Fibroblast of lung (primary cell): ENCODE data around the gene MYEF2. TPM values are rescaled to one million over a fixed set of nuclear protein-coding genes. Genes with fewer than 3 reads are reported as not detected.

Source experiments
- DNase-seq, 2 donors: peaks; one replicate each; pipeline versions ENCODE4 v3.0.0 to v3.0.0-alpha.2; 2010; ENCODE audit warnings: low read depth in 2 of 2
- H2AFZ ChIP-seq: 2 replicates; pipeline ENCODE4 v1.5.1; 2012; ENCODE audit warnings: low read length, control low read depth, inconsistent platforms
- H3K27ac ChIP-seq: 2 replicates; pipeline ENCODE4 v1.5.1; 2011; ENCODE audit warnings: low read length, control low read depth; ENCODE audit not compliant: insufficient read depth
- H3K27me3 ChIP-seq: 2 replicates; pipeline ENCODE4 v1.5.1; 2011; ENCODE audit warnings: mild to moderate bottlenecking, low read length; ENCODE audit not compliant: control insufficient read depth, insufficient read depth
- H3K36me3 ChIP-seq: 2 replicates; pipeline ENCODE4 v1.5.1; 2011; ENCODE audit warnings: low read length; ENCODE audit not compliant: control insufficient read depth, insufficient read depth
- H3K4me1 ChIP-seq: 2 replicates; pipeline ENCODE4 v1.5.1; 2011; ENCODE audit warnings: low read length; ENCODE audit not compliant: control insufficient read depth, insufficient read depth; ENCODE audit errors: extremely low read depth
- H3K4me2 ChIP-seq: 2 replicates; pipeline ENCODE4 v1.5.1; 2011; ENCODE audit warnings: low read length, control low read depth; ENCODE audit not compliant: insufficient read depth; ENCODE audit errors: extremely low read depth
- H3K4me3 ChIP-seq, 4 experiments: fragments of 200-600 bp in 1 of 4; sonication (generic) in 1 of 4; replicated peaks in 1 of 4; 2 replicates each; pipeline ENCODE4 v1.5.1; 2011 to 2016; ENCODE audit warnings: low read length in 4 of 4, low read depth in 3 of 4, mild to moderate bottlenecking in 3 of 4, control low read depth in 2 of 4, inconsistent platforms in 1 of 4, mixed read lengths in 1 of 4; ENCODE audit not compliant: insufficient read depth in 1 of 4; ENCODE audit errors: control extremely low read depth in 1 of 4
- H3K79me2 ChIP-seq: 2 replicates; pipeline ENCODE4 v1.5.1; 2012; ENCODE audit warnings: mild to moderate bottlenecking, low read length, inconsistent platforms; ENCODE audit not compliant: control insufficient read depth, insufficient read depth
- H3K9ac ChIP-seq: 2 replicates; pipeline ENCODE4 v1.5.1; 2011; ENCODE audit warnings: mild to moderate bottlenecking, low read length, control low read depth; ENCODE audit not compliant: insufficient read depth
- H3K9me3 ChIP-seq: 2 replicates; pipeline ENCODE4 v1.5.1; 2012; ENCODE audit warnings: low read depth, low read length; ENCODE audit not compliant: control insufficient read depth, insufficient read depth
- H4K20me1 ChIP-seq: 2 replicates; pipeline ENCODE4 v1.5.1; 2011; ENCODE audit warnings: low read length; ENCODE audit not compliant: control insufficient read depth, insufficient read depth; ENCODE audit errors: extremely low read depth
- EZH2 ChIP-seq: IDR thresholded peaks from 2 replicates; pipeline ENCODE4 v1.5.1; 2012; ENCODE audit warnings: low read length, control low read depth, mild to moderate bottlenecking; ENCODE audit errors: missing control alignments
- polyA plus RNA-seq, 2 donors: library from polyadenylated mRNA; depleted of rRNA in 1 of 2; stranded (reverse) in 1 of 2; unstranded in 1 of 2; fragments of >200 nt; gene quantifications; 2 replicates each; pipeline ENCODE4 v1.2.1, GENCODE V29; 2011 to 2012; ENCODE audit warnings: missing spikeins in 1 of 2
- total RNA-seq: library from RNA; depleted of rRNA; stranded (reverse); fragments of >200 nt; gene quantifications from 2 replicates; pipeline ENCODE4 v1.2.1, GENCODE V29; 2014
- TF ChIP-seq, protein P1 (sequence below), 2 donors: IDR thresholded peaks in 1 of 2; conservative IDR thresholded peaks in 1 of 2; 1 replicate in 1 of 2; 2 replicates in 1 of 2; pipeline ENCODE4 v1.5.1; 2011 to 2012; ENCODE audit warnings: low read length in 2 of 2, control low read depth in 1 of 2, inconsistent platforms in 1 of 2, low read depth in 1 of 2, mild to moderate bottlenecking in 1 of 2

Gene MYEF2
- total and polyA plus RNA-seq, 2 donors (not counting 1 experiment from before 2014, with no cell fraction given): 5.3 to 13.5 TPM

- Histone ChIP-seq H2AFZ (no peak overlapping the region), H3K4me3 (no peak overlapping the region), H3K36me3 (no peaks in the 10 kb centered on the region), H3K27ac (no peak overlapping the region), H3K4me1 (no peaks in the 10 kb centered on the region), H3K79me2 (no peaks in the 10 kb centered on the region), H4K20me1 (no peaks in the 10 kb centered on the region), H3K4me2 (no peak overlapping the region), H3K9ac (no peak overlapping the region), H3K9me3 (no peaks in the 10 kb centered on the region), H3K27me3 (no peaks in the 10 kb centered on the region)
- DNase-seq: no peak
- TF ChIP-seq, protein P1, sequence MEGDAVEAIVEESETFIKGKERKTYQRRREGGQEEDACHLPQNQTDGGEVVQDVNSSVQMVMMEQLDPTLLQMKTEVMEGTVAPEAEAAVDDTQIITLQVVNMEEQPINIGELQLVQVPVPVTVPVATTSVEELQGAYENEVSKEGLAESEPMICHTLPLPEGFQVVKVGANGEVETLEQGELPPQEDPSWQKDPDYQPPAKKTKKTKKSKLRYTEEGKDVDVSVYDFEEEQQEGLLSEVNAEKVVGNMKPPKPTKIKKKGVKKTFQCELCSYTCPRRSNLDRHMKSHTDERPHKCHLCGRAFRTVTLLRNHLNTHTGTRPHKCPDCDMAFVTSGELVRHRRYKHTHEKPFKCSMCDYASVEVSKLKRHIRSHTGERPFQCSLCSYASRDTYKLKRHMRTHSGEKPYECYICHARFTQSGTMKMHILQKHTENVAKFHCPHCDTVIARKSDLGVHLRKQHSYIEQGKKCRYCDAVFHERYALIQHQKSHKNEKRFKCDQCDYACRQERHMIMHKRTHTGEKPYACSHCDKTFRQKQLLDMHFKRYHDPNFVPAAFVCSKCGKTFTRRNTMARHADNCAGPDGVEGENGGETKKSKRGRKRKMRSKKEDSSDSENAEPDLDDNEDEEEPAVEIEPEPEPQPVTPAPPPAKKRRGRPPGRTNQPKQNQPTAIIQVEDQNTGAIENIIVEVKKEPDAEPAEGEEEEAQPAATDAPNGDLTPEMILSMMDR (conservative IDR thresholded peaks at IDR 0.05 in 1 of 2, IDR thresholded peaks at IDR 0.05 in 1 of 2; ENCODE audit: low read depth in 1 of 2, low read length in 2 of 2): no peak
- no peak for TF ChIP-seq EZH2
These were observed 8.2 kb upstream of the MYEF2 start for GRCh38 chr15:48186271-48186670.

GRCh38 chr15:48185529-48185928, 7.4 kb upstream of the MYEF2 start:
- no peak overlapping the region for H3K4me3 ChIP-seq
- H3K27me3 ChIP-seq: no peaks in the 10 kb centered on the region
- DNase-seq: peak in 1 of 2 donors; percentile 15
- H3K9me3 ChIP-seq: no peaks in the 10 kb centered on the region
- H4K20me1 ChIP-seq: no peaks in the 10 kb centered on the region
- H3K79me2 ChIP-seq: no peaks in the 10 kb centered on the region
- no peak overlapping the region for H3K9ac ChIP-seq
- H3K36me3 ChIP-seq: no peaks in the 10 kb centered on the region
- H3K27ac ChIP-seq: no peak overlapping the region
- H3K4me1 ChIP-seq: no peaks in the 10 kb centered on the region
- no peak overlapping the region for H2AFZ ChIP-seq
- no peak for TF ChIP-seq EZH2
- TF ChIP-seq, protein P1 (conservative IDR thresholded peaks at IDR 0.05 in 1 of 2, IDR thresholded peaks at IDR 0.05 in 1 of 2; ENCODE audit: low read depth in 1 of 2, low read length in 2 of 2): no peak
- H3K4me2 ChIP-seq: no peak overlapping the region

DNA sequence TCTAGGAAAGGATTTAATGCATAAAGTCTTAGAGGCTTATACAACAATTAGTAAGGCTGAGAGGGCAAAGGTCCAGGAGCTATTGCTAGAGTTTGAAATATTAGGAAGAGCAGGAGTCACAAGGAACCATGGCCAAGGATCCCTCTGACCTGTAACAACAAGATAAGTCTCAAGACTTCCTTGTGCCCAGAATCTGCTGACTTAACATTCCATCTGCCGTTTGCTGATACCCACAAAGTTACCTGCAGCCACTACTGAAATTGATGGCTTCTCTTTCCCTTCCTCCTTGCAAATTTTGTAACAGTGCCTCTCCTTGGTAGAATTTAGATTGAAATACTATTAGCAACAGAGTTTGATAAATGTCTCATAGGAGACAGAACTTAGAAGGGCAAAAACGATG, 4.7 kb upstream of the MYEF2 start:
- Histone ChIP-seq H4K20me1 (no peaks in the 10 kb centered on the region), H3K4me2 (no peak overlapping the region), H3K27ac (no peak overlapping the region), H3K4me1 (no peaks in the 10 kb centered on the region), H3K4me3 (no peak overlapping the region), H2AFZ (no peak overlapping the region), H3K9me3 (no peaks in the 10 kb centered on the region), H3K36me3 (no peaks in the 10 kb centered on the region), H3K9ac (no peak overlapping the region), H3K79me2 (no peaks in the 10 kb centered on the region), H3K27me3 (no peaks in the 10 kb centered on the region)
- no peak for DNase-seq
- TF ChIP-seq, protein P1 (conservative IDR thresholded peaks at IDR 0.05 in 1 of 2, IDR thresholded peaks at IDR 0.05 in 1 of 2; ENCODE audit: low read depth in 1 of 2, low read length in 2 of 2): no peak
- no peak for TF ChIP-seq EZH2
